ENCODE results near the gene FAM168A. TPM values are rescaled to one million over a fixed set of nuclear protein-coding genes. Genes with fewer than 3 reads are reported as not detected.
"Not testable (repeated sequence)": the region's sequence is repeated elsewhere in the genome, so short reads cannot be mapped to it uniquely, and the experiment has no call there.

The FAM168A gene
- total RNA-seq, 1 donor from 2014 or later = 32.8 TPM

GRCh38 chr11:73596547-73596946 lies 1.4 kb downstream of the FAM168A start:
- DNase-seq (ENCODE audit: low read depth) = no peak

GRCh38 chr11:73592640-73593039 lies 5.3 kb downstream of the FAM168A start:
- no peak for DNase-seq (ENCODE audit: low read depth)

- no peak for DNase-seq (ENCODE audit: low read depth)
These were observed 6.2 kb downstream of the FAM168A start for GRCh38 chr11:73591743-73592142.

GRCh38 chr11:73590991-73591390 lies 6.9 kb downstream of the FAM168A start:
- no peak for DNase-seq (ENCODE audit: low read depth)

DNA sequence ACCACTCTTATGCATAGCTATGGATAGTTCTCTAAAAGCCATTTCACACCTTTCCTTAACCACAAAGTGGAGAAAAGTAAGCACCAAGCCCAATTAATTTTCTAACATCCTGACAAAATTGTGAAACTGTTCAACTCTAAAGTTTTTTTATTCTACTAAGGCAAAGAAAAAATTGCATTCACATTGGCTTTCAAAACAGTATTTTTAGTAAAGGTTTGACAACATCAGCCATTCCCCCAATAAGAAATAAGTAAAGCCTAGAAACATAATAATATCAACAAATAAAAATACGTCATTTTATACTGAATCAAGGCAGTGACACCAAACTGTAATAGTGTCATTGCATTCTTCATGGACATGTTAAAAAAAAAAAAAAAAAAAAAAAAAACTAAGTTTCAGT lies 11.1 kb downstream of the FAM168A start:
- no peak for DNase-seq (ENCODE audit: low read depth)

GRCh38 chr11:73585834-73586575 lies 11.9 kb downstream of the FAM168A start:
- no peak for DNase-seq (ENCODE audit: low read depth)

GRCh38 chr11:73584831-73585230 lies 13.1 kb downstream of the FAM168A start:
- no peak for DNase-seq (ENCODE audit: low read depth)

- no peak for DNase-seq (ENCODE audit: low read depth)
These were observed 15.3 kb downstream of the FAM168A start for GRCh38 chr11:73582653-73583052.

DNA sequence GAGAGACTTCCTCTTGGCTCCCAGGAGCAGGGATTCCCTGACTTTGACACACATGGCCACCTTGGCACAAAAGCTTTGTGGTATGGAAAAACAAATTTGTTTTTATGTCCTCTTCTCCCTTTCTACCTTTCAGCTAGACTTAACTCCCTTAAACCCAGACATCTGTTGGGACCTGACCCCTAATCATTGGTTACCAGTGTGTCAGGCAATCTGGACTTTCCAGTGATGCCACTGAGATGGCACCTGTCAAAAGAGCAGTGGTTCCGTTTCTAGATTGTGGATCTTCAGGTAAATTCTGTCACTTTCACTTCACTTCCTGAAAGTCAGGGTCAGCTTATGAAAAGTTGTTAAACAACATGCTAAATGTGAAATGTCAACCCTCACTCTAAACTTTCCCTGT lies 17.2 kb downstream of the FAM168A start:
- not testable (repeated sequence) for DNase-seq (ENCODE audit: low read depth)

- no peak for DNase-seq (ENCODE audit: low read depth)
These were observed 18.1 kb downstream of the FAM168A start for GRCh38 chr11:73579641-73580434.

DNA sequence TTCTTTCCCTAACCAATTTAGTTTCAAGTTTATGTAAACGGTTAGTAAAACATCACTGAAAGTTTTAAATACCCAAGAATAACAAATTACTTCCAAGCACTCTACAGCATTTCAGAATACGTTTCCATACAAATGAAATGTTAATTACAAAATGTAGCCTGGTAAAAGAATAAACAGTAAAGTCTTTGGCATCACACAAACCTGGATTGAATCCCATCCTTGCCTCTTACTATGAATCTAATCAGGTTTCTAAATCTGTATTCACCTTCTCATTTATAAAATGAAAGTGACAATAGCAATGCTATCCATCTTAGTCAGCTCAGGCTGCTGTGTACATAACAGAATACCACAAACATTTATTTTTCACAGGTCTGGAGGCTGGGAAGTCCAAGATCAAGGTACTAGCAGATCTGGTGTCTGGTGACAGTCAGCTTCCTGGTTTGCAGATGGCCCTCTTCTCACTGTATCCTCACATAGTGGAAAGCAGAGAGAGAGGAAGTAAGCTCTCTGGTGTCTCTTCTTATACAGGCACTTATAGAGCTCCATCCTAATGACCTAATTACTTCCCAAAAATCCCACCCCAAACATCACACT lies 19.2 kb downstream of the FAM168A start:
- no peak for DNase-seq (ENCODE audit: low read depth)

DNA sequence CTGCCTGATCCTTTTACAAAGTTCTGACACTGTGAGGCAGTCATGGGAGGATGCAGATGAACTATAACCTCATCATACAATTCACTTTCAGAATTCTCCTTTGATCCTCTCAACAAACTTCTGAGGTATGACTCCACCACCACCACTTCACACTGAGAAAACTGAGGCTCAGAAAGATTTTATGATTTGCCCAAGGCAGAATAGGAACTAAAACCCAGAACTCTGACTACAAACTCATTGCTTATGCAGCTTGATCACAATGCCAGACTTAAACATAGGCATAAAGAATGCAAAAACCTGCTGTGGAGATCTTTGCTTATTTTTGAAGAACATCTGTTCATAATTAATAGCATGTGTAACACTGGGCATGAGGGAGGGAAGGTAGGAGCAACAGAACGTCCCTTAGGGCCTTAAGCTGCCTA lies 20.4 kb downstream of the FAM168A start:
- no peak for DNase-seq (ENCODE audit: low read depth)

DNA sequence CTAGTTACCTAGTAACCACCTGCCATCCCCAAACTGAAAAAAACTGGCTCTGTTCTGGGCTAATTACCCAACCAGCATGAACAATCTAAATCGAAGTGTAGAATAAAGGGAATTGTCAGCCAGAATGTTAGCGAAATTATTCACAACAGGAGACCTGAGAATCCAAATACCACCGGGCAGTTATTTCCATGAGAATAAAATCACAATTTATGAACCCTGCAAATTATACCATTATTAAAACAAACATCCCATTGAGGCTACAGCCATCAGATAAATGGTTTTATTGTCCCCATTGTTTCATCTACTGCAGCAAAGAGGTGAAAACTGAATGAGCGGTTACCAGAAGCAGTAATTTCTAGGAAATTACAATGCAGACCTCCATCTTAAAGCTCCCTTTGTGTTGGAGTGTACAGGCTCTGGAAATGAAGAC lies 21.7 kb downstream of the FAM168A start:
- no peak for DNase-seq (ENCODE audit: low read depth)

DNA sequence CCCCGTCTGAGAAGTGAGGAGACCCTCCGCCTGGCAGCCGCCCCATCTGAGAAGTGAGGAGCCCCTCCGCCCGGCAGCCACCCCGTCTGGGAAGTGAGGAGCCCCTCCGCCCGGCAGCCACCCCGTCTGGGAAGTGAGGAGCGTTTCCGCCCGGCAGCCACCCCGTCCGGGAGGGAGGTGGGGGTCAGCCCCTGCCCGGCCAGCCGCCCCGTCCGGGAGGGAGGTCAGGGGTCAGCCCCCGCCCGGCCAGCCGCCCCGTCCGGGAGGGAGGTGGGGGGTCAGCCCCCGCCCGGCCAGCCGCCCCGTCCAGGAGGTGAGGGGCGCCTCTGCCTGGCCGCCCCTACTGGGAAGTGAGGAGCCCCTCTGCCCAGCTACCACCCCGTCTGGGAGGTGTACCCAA lies 25.9 kb downstream of the FAM168A start:
- not testable (repeated sequence) for DNase-seq (ENCODE audit: low read depth)

DNA sequence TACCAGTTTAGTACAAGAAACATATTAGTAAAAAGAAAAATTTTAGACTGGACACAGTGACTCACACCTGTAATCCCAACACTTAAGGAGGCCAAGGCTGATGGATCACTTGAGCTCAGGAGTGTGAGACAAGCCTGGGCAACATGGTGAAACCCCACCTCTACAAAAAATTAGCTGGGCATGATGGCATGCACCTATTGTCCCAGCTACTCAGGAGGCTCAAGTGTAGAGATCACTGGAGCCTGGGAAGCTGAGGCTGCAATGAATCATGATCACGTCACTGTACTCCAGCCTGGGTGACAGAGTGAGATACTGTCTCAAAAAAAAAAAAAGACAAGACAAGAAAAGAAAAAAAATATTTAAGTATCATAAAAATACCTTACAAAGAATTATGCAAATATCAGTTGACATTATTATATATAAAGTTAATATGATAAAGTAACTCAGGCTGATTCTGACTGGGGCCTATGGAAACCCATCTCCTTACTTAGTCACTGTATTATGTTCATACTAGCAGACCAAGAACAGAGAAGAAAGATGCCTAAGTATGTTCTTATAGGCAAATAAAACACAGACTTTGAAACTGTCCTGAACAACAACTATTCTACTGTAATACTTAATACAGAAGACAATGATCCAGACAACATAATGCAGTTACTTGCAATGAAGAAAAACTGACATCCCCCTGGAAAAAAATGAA lies 27.3 kb downstream of the FAM168A start:
- DNase-seq (ENCODE audit: low read depth) = peak; percentile 90

GRCh38 chr11:73566977-73567755 lies 30.7 kb downstream of the FAM168A start:
- no peak for DNase-seq (ENCODE audit: low read depth)

DNA sequence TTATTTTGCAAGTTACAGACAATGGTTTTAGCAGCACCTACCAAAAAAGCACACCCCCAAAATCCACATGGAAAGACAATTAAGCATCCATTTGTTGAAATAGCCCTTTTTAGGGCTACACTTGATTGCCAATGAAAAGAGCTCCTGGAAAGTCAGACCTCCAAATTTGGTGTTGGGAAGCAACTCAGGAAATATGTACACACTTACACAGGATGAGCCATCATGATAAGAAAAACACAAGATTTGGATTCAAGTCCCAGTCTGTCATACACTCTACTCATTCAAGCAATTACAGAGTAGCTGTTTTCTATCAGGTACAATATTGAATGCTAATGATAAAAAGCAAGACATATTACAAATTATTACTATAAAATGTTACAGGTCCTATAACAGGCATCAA lies 31.5 kb downstream of the FAM168A start:
- no peak for DNase-seq (ENCODE audit: low read depth)

DNA sequence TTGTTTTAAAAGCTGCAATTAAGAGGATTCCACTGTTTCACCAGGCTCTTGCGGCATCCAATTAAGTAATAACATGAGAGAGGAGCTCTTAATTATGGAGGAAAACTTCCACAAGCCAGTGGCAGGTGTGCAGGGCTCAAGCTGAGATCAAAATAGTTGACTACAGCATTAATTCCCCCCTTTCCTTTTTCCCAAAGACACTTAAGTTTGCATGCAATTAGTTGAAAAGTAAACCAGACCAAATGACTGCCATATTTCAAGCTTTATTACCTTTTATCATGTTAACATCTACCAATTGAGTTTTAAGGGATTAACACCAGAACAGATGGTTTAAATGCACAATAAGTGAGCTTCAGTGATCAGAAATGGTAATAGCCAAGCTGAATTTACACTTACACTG lies 32.1 kb downstream of the FAM168A start:
- DNase-seq (ENCODE audit: low read depth) = no peak

- no peak for DNase-seq (ENCODE audit: low read depth)
These were observed 33.0 kb downstream of the FAM168A start for GRCh38 chr11:73564903-73565302.

- no peak for DNase-seq (ENCODE audit: low read depth)
These were observed 34.2 kb downstream of the FAM168A start for GRCh38 chr11:73563539-73564200.

GRCh38 chr11:73559743-73560142 lies 38.2 kb downstream of the FAM168A start:
- no peak for DNase-seq (ENCODE audit: low read depth)
